Glomerular endothelial cell (primary cell): ENCODE data around the gene ELMOD1. TPM values are rescaled to one million over a fixed set of nuclear protein-coding genes. Genes with fewer than 3 reads are reported as not detected.

Experiments used
- DNase-seq: peaks from one replicate; pipeline ENCODE4 v3.0.0-alpha.2; 2011; ENCODE audit warnings: low read depth, low spot score; ENCODE audit errors: extremely low read depth
- total RNA-seq: library from RNA; depleted of rRNA; stranded (reverse); fragments of >200 nt; gene quantifications from 2 replicates; pipeline ENCODE4 v1.2.3, GENCODE V29; 2015

The ELMOD1 gene
- total RNA-seq, 1 donor from 2014 or later: not detected

- no peak for DNase-seq
Observed at GRCh38 chr11:107583629-107584195, 7.2 kb upstream of the ELMOD1 start.

GRCh38 chr11:107587306-107587979 lies 3.5 kb upstream of the ELMOD1 start:
- DNase-seq: no peak

GRCh38 chr11:107591378-107592230 lies 657 bp downstream of the ELMOD1 start:
- DNase-seq: no peak

- no peak for DNase-seq
Observed at GRCh38 chr11:107592231-107592590, 1.3 kb downstream of the ELMOD1 start.

- no peak for DNase-seq
Observed at GRCh38 chr11:107592813-107593212, 1.9 kb downstream of the ELMOD1 start.

GRCh38 chr11:107593951-107594350 lies 3.0 kb downstream of the ELMOD1 start:
- DNase-seq: no peak

- DNase-seq: no peak
Observed at GRCh38 chr11:107594736-107595135, 3.8 kb downstream of the ELMOD1 start.

GRCh38 chr11:107598225-107599139 lies 7.5 kb downstream of the ELMOD1 start:
- DNase-seq: no peak

GRCh38 chr11:107605061-107606006 lies 14.4 kb downstream of the ELMOD1 start:
- DNase-seq: no peak

GRCh38 chr11:107606141-107606540 lies 15.2 kb downstream of the ELMOD1 start:
- no peak for DNase-seq

- no peak for DNase-seq
Observed at GRCh38 chr11:107608809-107609208, 17.9 kb downstream of the ELMOD1 start.

GRCh38 chr11:107609400-107610218 lies 18.7 kb downstream of the ELMOD1 start:
- DNase-seq: no peak

GRCh38 chr11:107612445-107612844 lies 21.5 kb downstream of the ELMOD1 start:
- DNase-seq: no peak

GRCh38 chr11:107619926-107620325 lies 29.0 kb downstream of the ELMOD1 start:
- DNase-seq: no peak

GRCh38 chr11:107621081-107621480 lies 30.1 kb downstream of the ELMOD1 start:
- DNase-seq: no peak

- DNase-seq: no peak
Observed at GRCh38 chr11:107623183-107623582, 32.2 kb downstream of the ELMOD1 start.

- DNase-seq: no peak
Observed at GRCh38 chr11:107624983-107625684, 34.2 kb downstream of the ELMOD1 start.

GRCh38 chr11:107625685-107625989 lies 34.7 kb downstream of the ELMOD1 start:
- DNase-seq: no peak
